Transverse colon (tissue), 4 donors: ENCODE measurements around the gene TUB.

ENCODE experiments used
- EP300 ChIP-seq: sonication (generic); formaldehyde crosslinking; IDR thresholded peaks from one replicate; pipeline ENCODE4 v1.6.1; 2017; ENCODE audit warnings: antibody characterized with exemption, low read depth
- POLR2A ChIP-seq: fragments of 450-650 bp; IDR thresholded peaks from one replicate; pipeline ENCODE4 v1.6.1; 2016; ENCODE audit warnings: antibody characterized with exemption, mild to moderate bottlenecking, moderate library complexity
- POLR2AphosphoS5 ChIP-seq, 3 donors: sonication (generic); formaldehyde crosslinking; IDR thresholded peaks; one replicate each; pipeline ENCODE4 v1.6.1; 2016; ENCODE audit warnings: antibody characterized with exemption in 3 of 3
- TF ChIP-seq, protein P1 (sequence below), 5 experiments: fragments of 200-600 bp in 3 of 5; fragments of 450-650 bp in 2 of 5; sonication (generic) in 3 of 5; IDR thresholded peaks; 1 replicate in 2 of 5; 2 replicates in 3 of 5; pipeline ENCODE4 v1.5.1; 2016 to 2017; ENCODE audit warnings: antibody characterized with exemption in 5 of 5, inconsistent platforms in 3 of 5, mild to moderate bottlenecking in 2 of 5, moderate library complexity in 1 of 5

GRCh38 chr11:8083088-8083395 is 2.0 kb downstream of the TUB start:
- TF ChIP-seq, protein P1, sequence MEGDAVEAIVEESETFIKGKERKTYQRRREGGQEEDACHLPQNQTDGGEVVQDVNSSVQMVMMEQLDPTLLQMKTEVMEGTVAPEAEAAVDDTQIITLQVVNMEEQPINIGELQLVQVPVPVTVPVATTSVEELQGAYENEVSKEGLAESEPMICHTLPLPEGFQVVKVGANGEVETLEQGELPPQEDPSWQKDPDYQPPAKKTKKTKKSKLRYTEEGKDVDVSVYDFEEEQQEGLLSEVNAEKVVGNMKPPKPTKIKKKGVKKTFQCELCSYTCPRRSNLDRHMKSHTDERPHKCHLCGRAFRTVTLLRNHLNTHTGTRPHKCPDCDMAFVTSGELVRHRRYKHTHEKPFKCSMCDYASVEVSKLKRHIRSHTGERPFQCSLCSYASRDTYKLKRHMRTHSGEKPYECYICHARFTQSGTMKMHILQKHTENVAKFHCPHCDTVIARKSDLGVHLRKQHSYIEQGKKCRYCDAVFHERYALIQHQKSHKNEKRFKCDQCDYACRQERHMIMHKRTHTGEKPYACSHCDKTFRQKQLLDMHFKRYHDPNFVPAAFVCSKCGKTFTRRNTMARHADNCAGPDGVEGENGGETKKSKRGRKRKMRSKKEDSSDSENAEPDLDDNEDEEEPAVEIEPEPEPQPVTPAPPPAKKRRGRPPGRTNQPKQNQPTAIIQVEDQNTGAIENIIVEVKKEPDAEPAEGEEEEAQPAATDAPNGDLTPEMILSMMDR (IDR thresholded peaks at IDR 0.05) = no peak
- TF ChIP-seq POLR2AphosphoS5 (IDR thresholded peaks at IDR 0.05) (no peak), POLR2A (no peak), EP300 (no peak)
